HCT116 (cell line): Measurements from ENCODE around the gene DCAF15. TPM values are rescaled to one million over a fixed set of nuclear protein-coding genes. Genes with fewer than 3 reads are reported as not detected.

ENCODE experiments used
- ATAC-seq: fragments of 200-7000 bp; cut with Tn5 transposase; 2 replicates; pipeline ENCODE4 v1.9.1; 2020; ENCODE audit warnings: mild to moderate bottlenecking, moderate library complexity
- BruUV-seq: library from RNA; stranded (reverse); fragments of 400-500 nt; replicated peaks from 2 replicates; lab custom pipeline; 2021; lab: Mats Ljungman, UMichigan
- CTCF ChIA-PET: fragments of 300-600 bp; sonication (Branson Sonifier 250); formaldehyde crosslinking; loops from one replicate; lab custom pipeline; 2021; ENCODE audit warnings: antibody characterized with exemption; lab: Charles Lee
- POLR2A ChIA-PET: fragments of 300-600, 350-600 bp; sonication (Branson Sonifier 250); formaldehyde crosslinking; loops from one replicate; lab custom pipeline; 2021; ENCODE audit warnings: antibody characterized with exemption; lab: Charles Lee
- RAD21 ChIA-PET, 2 experiments: fragments of 300-600 bp; sonication (Branson Sonifier 250); formaldehyde crosslinking; loops; one replicate each; lab custom pipeline; 2023; ENCODE audit warnings: low total read pairs in 2 of 2; ENCODE audit not compliant: uncharacterized antibody in 2 of 2, unreplicated experiment in 2 of 2, low non-redundant PET in 1 of 2; lab: Charles Lee
- DNase-seq: peaks from one replicate; pipeline ENCODE4 v3.0.0-alpha.2; 2010; ENCODE audit warnings: low read depth, low spot score
- H2AFZ ChIP-seq: fragments of 200-600 bp; shearing (Covaris generic), sonication (generic); 2 replicates; pipeline ENCODE4 v1.6.1; 2017; ENCODE audit warnings: low read depth, mixed run types, mixed read lengths, antibody characterized with exemption, low read length; ENCODE audit not compliant: poor library complexity, severe bottlenecking
- H3K27ac ChIP-seq: 2 replicates; pipeline ENCODE4 v1.5.1; 2012; ENCODE audit warnings: low read depth, low read length
- H3K27me3 ChIP-seq: fragments of 200-600 bp; sonication (generic); 2 replicates; pipeline ENCODE4 v1.6.1; 2016; ENCODE audit warnings: mixed run types, low read length, mixed read lengths; ENCODE audit not compliant: insufficient read depth
- H3K36me3 ChIP-seq, 2 experiments: fragments of 200-500 bp in 1 of 2; fragments of 200-600 bp in 1 of 2; sonication (Bioruptor generic) in 1 of 2; sonication (generic) in 1 of 2; 2 replicates each; pipeline versions ENCODE4 v1.5.1 to v1.6.1; 2014 to 2016; ENCODE audit warnings: low read length in 2 of 2, inconsistent platforms in 1 of 2, mixed read lengths in 1 of 2, mixed run types in 1 of 2; ENCODE audit not compliant: insufficient read depth in 2 of 2, control insufficient read depth in 1 of 2
- H3K4me1 ChIP-seq, 2 experiments: fragments of 200-600 bp in 1 of 2; sonication (generic) in 1 of 2; 2 replicates each; pipeline versions ENCODE4 v1.5.1 to v1.6.1; 2012 to 2017; ENCODE audit warnings: low read length in 2 of 2, inconsistent platforms in 1 of 2, mild to moderate bottlenecking in 1 of 2, mixed read lengths in 1 of 2, mixed run types in 1 of 2, moderate library complexity in 1 of 2; ENCODE audit not compliant: insufficient read depth in 2 of 2, control insufficient read depth in 1 of 2
- H3K4me2 ChIP-seq: fragments of 200-600 bp; sonication (generic); 2 replicates; pipeline ENCODE4 v1.6.1; 2017; ENCODE audit warnings: mixed run types, low read length, mixed read lengths
- H3K4me3 ChIP-seq, 2 experiments: fragments of 200-600 bp in 1 of 2; sonication (generic) in 1 of 2; replicated peaks in 1 of 2; 2 replicates each; pipeline ENCODE4 v1.5.1; 2011 to 2016; ENCODE audit warnings: low read length in 2 of 2, control low read depth in 1 of 2, low read depth in 1 of 2, mild to moderate bottlenecking in 1 of 2, mixed read lengths in 1 of 2, mixed run types in 1 of 2
- H3K79me2 ChIP-seq: fragments of 200-600 bp; sonication (generic); 2 replicates; pipeline ENCODE4 v1.6.1; 2017; ENCODE audit warnings: mild to moderate bottlenecking, mixed run types, low read length, moderate library complexity, mixed read lengths; ENCODE audit not compliant: insufficient read depth
- H3K9ac ChIP-seq: fragments of 200-600 bp; sonication (generic); 2 replicates; pipeline ENCODE4 v1.6.1; 2016; ENCODE audit warnings: low read length, mixed read lengths
- H3K9me2 ChIP-seq: fragments of 200-600 bp; sonication (generic), shearing (Covaris generic); 2 replicates; pipeline ENCODE4 v1.6.1; 2017; ENCODE audit warnings: mixed run types, mild to moderate bottlenecking, moderate library complexity; ENCODE audit not compliant: insufficient read depth
- H3K9me3 ChIP-seq, 2 experiments: fragments of 200-500 bp in 1 of 2; fragments of 200-600 bp in 1 of 2; sonication (Bioruptor generic) in 1 of 2; sonication (generic) in 1 of 2; 2 replicates each; pipeline ENCODE4 v1.6.1; 2014 to 2017; ENCODE audit warnings: low read length in 2 of 2, mixed read lengths in 2 of 2, inconsistent platforms in 1 of 2, low read depth in 1 of 2, mild to moderate bottlenecking in 1 of 2, mixed run types in 1 of 2, moderate library complexity in 1 of 2; ENCODE audit not compliant: control insufficient read depth in 1 of 2, insufficient read depth in 1 of 2
- H4K20me1 ChIP-seq: fragments of 200-600 bp; sonication (generic), shearing (Covaris generic); 2 replicates; pipeline ENCODE4 v1.6.1; 2017; ENCODE audit warnings: mixed run types, mild to moderate bottlenecking, moderate library complexity; ENCODE audit not compliant: insufficient read depth
- ATF3 ChIP-seq: IDR thresholded peaks from 2 replicates; pipeline ENCODE4 v1.6.1; 2012
- CBX3 ChIP-seq: IDR thresholded peaks from 2 replicates; pipeline ENCODE4 v1.6.1; 2012; ENCODE audit warnings: low read depth
- CEBPB ChIP-seq: IDR thresholded peaks from 2 replicates; pipeline ENCODE4 v1.6.1; 2012; ENCODE audit warnings: low read depth
- EGR1 ChIP-seq: IDR thresholded peaks from 2 replicates; pipeline ENCODE4 v1.6.1; 2012; ENCODE audit warnings: low read depth
- ELF1 ChIP-seq: IDR thresholded peaks from 2 replicates; pipeline ENCODE4 v1.6.1; 2012; ENCODE audit warnings: low read depth, borderline replicate concordance
- EZH2 ChIP-seq: fragments of 200-600 bp; sonication (generic); IDR thresholded peaks from 2 replicates; pipeline ENCODE4 v1.6.1; 2017; ENCODE audit warnings: antibody characterized with exemption, mixed run types
- EZH2phosphoT487 ChIP-seq: fragments of 200-600 bp; IDR thresholded peaks from 2 replicates; pipeline ENCODE4 v1.6.1; 2018; ENCODE audit warnings: antibody characterized with exemption, borderline replicate concordance
- FOSL1 ChIP-seq: IDR thresholded peaks from 2 replicates; pipeline ENCODE4 v1.6.1; 2012; ENCODE audit warnings: low read depth
- MAX ChIP-seq: IDR thresholded peaks from 2 replicates; pipeline ENCODE4 v1.6.1; 2012
- POLR2A ChIP-seq: IDR thresholded peaks from 2 replicates; pipeline ENCODE4 v1.7.0; 2011; ENCODE audit warnings: borderline replicate concordance; ENCODE audit not compliant: insufficient read depth, insufficient read length; ENCODE audit errors: extremely low read depth
- POLR2AphosphoS5 ChIP-seq: IDR thresholded peaks from 2 replicates; pipeline ENCODE4 v1.6.1; 2011; ENCODE audit warnings: mild to moderate bottlenecking, low read depth, low read length, moderate library complexity
- RAD21 ChIP-seq: IDR thresholded peaks from 2 replicates; pipeline ENCODE4 v1.6.1; 2012; ENCODE audit warnings: low read depth, mild to moderate bottlenecking
- REST ChIP-seq: IDR thresholded peaks from 2 replicates; pipeline ENCODE4 v1.6.1; 2012; ENCODE audit warnings: low read depth
- SIN3A ChIP-seq: IDR thresholded peaks from 2 replicates; pipeline ENCODE4 v1.6.1; 2012; ENCODE audit warnings: low read depth
- SRF ChIP-seq: IDR thresholded peaks from 2 replicates; pipeline ENCODE4 v1.6.1; 2012; ENCODE audit warnings: low read depth
- TCF7L2 ChIP-seq: IDR thresholded peaks from 2 replicates; pipeline ENCODE4 v1.7.0; 2011; ENCODE audit warnings: borderline replicate concordance, inconsistent platforms; ENCODE audit not compliant: insufficient read depth, insufficient read length; ENCODE audit errors: extremely low read depth
- YY1 ChIP-seq: IDR thresholded peaks from 2 replicates; pipeline ENCODE4 v1.6.1; 2011; ENCODE audit warnings: low read length, low read depth, moderate library complexity, mild to moderate bottlenecking; ENCODE audit not compliant: insufficient replicate concordance; ENCODE audit errors: extremely low read depth
- ZBTB33 ChIP-seq: IDR thresholded peaks from 2 replicates; pipeline ENCODE4 v1.6.1; 2011; ENCODE audit warnings: mild to moderate bottlenecking, low read length, moderate library complexity; ENCODE audit not compliant: insufficient replicate concordance; ENCODE audit errors: extremely low read depth
- ZFX ChIP-seq: fragments of 450-650 bp; IDR thresholded peaks from 2 replicates; pipeline ENCODE4 v1.6.1; 2017
- intact Hi-C: fragments of 100-400 bp; cut with micrococcal nuclease; formaldehyde crosslinking; loops from 2 replicates; pipeline ENCODE4 v1.10.0; 2022
- total RNA-seq: library from RNA; stranded (reverse); gene quantifications from one replicate; pipeline ENCODE4 v1.2.1, GENCODE V29; 2021; ENCODE audit not compliant: unreplicated experiment

The DCAF15 gene
- total RNA-seq, 1 experiment from 2014 or later: 46.2 TPM

- no peak overlapping the region for H3K9ac ChIP-seq
- H4K20me1 ChIP-seq: no peaks in the 10 kb centered on the region
- RAD21 ChIA-PET: no interaction called here
- H3K79me2 ChIP-seq: no peaks in the 10 kb centered on the region
- CTCF ChIA-PET: no interaction called here
- DNase-seq (no peak), ATAC-seq (no peak)
- H3K27me3 ChIP-seq: no peaks in the 10 kb centered on the region
- no peak overlapping the region for H2AFZ ChIP-seq
- intact Hi-C loops: no loop called here
- H3K9me3 ChIP-seq: no peaks in the 10 kb centered on the region
- peaks cover 8 to 12% of the 10 kb centered on the region in 2 experiments; a peak in 3 of 4 replicates for H3K4me1 ChIP-seq
- no peaks in the 10 kb centered on the region; a peak in 1 of 4 replicates for H3K36me3 ChIP-seq
- POLR2A ChIA-PET: no interaction called here
- BruUV-seq: no TSS peak
- H3K4me3 ChIP-seq: no peak overlapping the region
- no peak overlapping the region for H3K27ac ChIP-seq
- H3K9me2 ChIP-seq: no peaks in the 10 kb centered on the region
- H3K4me2 ChIP-seq: no peak overlapping the region
- no peak for TF ChIP-seq ELF1
- TF ChIP-seq MAX: no peak
- no peak for TF ChIP-seq CBX3
- no peak for TF ChIP-seq POLR2AphosphoS5
- TF ChIP-seq ZFX: no peak
- no peak for TF ChIP-seq SRF
- TF ChIP-seq YY1: no peak
- TF ChIP-seq ATF3: no peak
- TF ChIP-seq EGR1: no peak
- TF ChIP-seq POLR2A: no peak
- no peak for TF ChIP-seq RAD21
- TF ChIP-seq ZBTB33: no peak
- no peak for TF ChIP-seq EZH2phosphoT487
- TF ChIP-seq CEBPB: no peak
- TF ChIP-seq FOSL1: no peak
- no peak for TF ChIP-seq REST
- no peak for TF ChIP-seq EZH2
- no peak for TF ChIP-seq TCF7L2
- TF ChIP-seq SIN3A: no peak
These were observed 32.8 kb downstream of the DCAF15 start for GRCh38 chr19:13984875-13985741.
